Measurements from ENCODE around the gene DNM2. TPM values are rescaled to one million over a fixed set of nuclear protein-coding genes. Genes with fewer than 3 reads are reported as not detected.

DNM2 gene
- total RNA-seq, 4 donors from 2014 or later: 182 to 245 (median 218) TPM

- H3K4me3 ChIP-seq (ENCODE audit: low read depth, poor library complexity, severe bottlenecking): no peak overlapping the region
- intact Hi-C loops (cut with DNase I; ENCODE audit: low total_unique reads): no loop called here
- TF ChIP-seq CTCF (IDR thresholded peaks at IDR 0.05) (no peak), POLR2A (IDR thresholded peaks at IDR 0.05) (no peak)
- DNase-seq (ENCODE audit: low spot score in 2 of 2): no peak
- 86 to 90% methylated on average over 11 of the region's 11 CpGs for WGBS, 2 donors
Measured at GRCh38 chr19:10805065-10805757, 87.3 kb downstream of the DNM2 start.

GRCh38 chr19:10805758-10806247 is 87.9 kb downstream of the DNM2 start:
- TF ChIP-seq CTCF (IDR thresholded peaks at IDR 0.05) (no peak), POLR2A (IDR thresholded peaks at IDR 0.05) (no peak)
- no peak for DNase-seq (ENCODE audit: low spot score in 2 of 2)
- intact Hi-C loops (cut with DNase I; ENCODE audit: low total_unique reads): no loop called here

GRCh38 chr19:10808937-10809649 is 91.2 kb downstream of the DNM2 start:
- no peak for TF ChIP-seq POLR2A (IDR thresholded peaks at IDR 0.05)
- no peak for TF ChIP-seq CTCF (IDR thresholded peaks at IDR 0.05)
- H3K4me3 ChIP-seq (ENCODE audit: low read depth, poor library complexity, severe bottlenecking): no peak overlapping the region
- intact Hi-C loops (cut with DNase I; ENCODE audit: low total_unique reads): no loop called here
- 66 to 76% methylated on average over 6 to 10 of the region's 10 CpGs for WGBS, 2 donors
- no peak for DNase-seq (ENCODE audit: low spot score in 2 of 2)

More at GRCh38 chr19:10805758-10806247, 87.9 kb downstream of the DNM2 start:
- WGBS, 2 donors: 86 to 90% methylated on average over 9 to 11 of the region's 11 CpGs
- H3K4me3 ChIP-seq (ENCODE audit: low read depth, poor library complexity, severe bottlenecking): no peak overlapping the region

GRCh38 chr19:10809651-10810285 is 91.9 kb downstream of the DNM2 start:
- H3K4me3 ChIP-seq (ENCODE audit: low read depth, poor library complexity, severe bottlenecking): no peak overlapping the region
- intact Hi-C loops (cut with DNase I; ENCODE audit: low total_unique reads): no loop called here
- TF ChIP-seq CTCF (IDR thresholded peaks at IDR 0.05) (no peak), POLR2A (IDR thresholded peaks at IDR 0.05) (no peak)
- DNase-seq (ENCODE audit: low spot score in 2 of 2): no peak
- WGBS, 2 donors: 79 to 84% methylated on average over 15 of the region's 15 CpGs

GRCh38 chr19:10811391-10812111 is 93.7 kb downstream of the DNM2 start:
- DNase-seq (ENCODE audit: low spot score in 2 of 2): no peak
- TF ChIP-seq POLR2A (IDR thresholded peaks at IDR 0.05): no peak
- no peak for TF ChIP-seq CTCF (IDR thresholded peaks at IDR 0.05)
- no peak overlapping the region for H3K4me3 ChIP-seq (ENCODE audit: low read depth, poor library complexity, severe bottlenecking)
- 81 to 82% methylated on average over 9 to 15 of the region's 17 CpGs for WGBS, 2 donors
- intact Hi-C loops (cut with DNase I; ENCODE audit: low total_unique reads): no loop called here

Data from lower leg skin (tissue), 4 donors.